Chondrocyte (in vitro differentiated cells): ENCODE measurements around the gene RBM4. TPM values are rescaled to one million over a fixed set of nuclear protein-coding genes. Genes with fewer than 3 reads are reported as not detected.
A peak's percentile ranks its signal among the peaks of the same experiment; 100 is the strongest.

ENCODE experiments used
- DNase-seq: peaks from one replicate; pipeline ENCODE4 v3.0.0; 2021; ENCODE audit warnings: mixed read lengths, low spot score
- H3K27ac Mint-ChIP-seq: one replicate; pipeline ENCODE4 v1.8.0; 2021; ENCODE audit warnings: mild to moderate bottlenecking, moderate library complexity, mixed read lengths; ENCODE audit not compliant: unreplicated experiment
- H3K27me3 Mint-ChIP-seq: 2 replicates; pipeline ENCODE4 v1.8.0; 2021; ENCODE audit warnings: low read depth, mixed read lengths
- H3K36me3 Mint-ChIP-seq: 2 replicates; pipeline ENCODE4 v1.8.0; 2021; ENCODE audit warnings: low read depth, mixed read lengths
- H3K4me1 Mint-ChIP-seq: 2 replicates; pipeline ENCODE4 v1.8.0; 2021; ENCODE audit warnings: low read depth, mild to moderate bottlenecking, mixed read lengths
- H3K4me3 Mint-ChIP-seq: one replicate; pipeline ENCODE4 v1.8.0; 2021; ENCODE audit warnings: mild to moderate bottlenecking, moderate library complexity, mixed read lengths; ENCODE audit not compliant: unreplicated experiment
- H3K9me3 Mint-ChIP-seq: 2 replicates; pipeline ENCODE4 v1.8.0; 2021; ENCODE audit warnings: low read depth, mixed read lengths
- CTCF ChIP-seq: fragments of 200-600 bp; sonication (generic); IDR thresholded peaks from 2 replicates; pipeline ENCODE4 v1.5.0; 2021; ENCODE audit warnings: antibody characterized with exemption, mild to moderate bottlenecking, moderate library complexity
- total RNA-seq: library from RNA; stranded (reverse); gene quantifications from 3 replicates; pipeline ENCODE4 v1.2.1, GENCODE V29; 2021

Gene RBM4
- total RNA-seq, 1 donor from 2014 or later: 109 TPM

GRCh38 chr11:66619080-66619554 is 19.4 kb upstream of the RBM4 start:
- Mint-ChIP-seq H3K36me3 (peaks cover 11% of the 10 kb centered on the region), H3K4me3 (peak overlapping the region; percentile 96), H3K27me3 (no peaks in the 10 kb centered on the region), H3K4me1 (peaks cover 60% of the 10 kb centered on the region), H3K27ac (peak overlapping the region; percentile 100), H3K9me3 (no peaks in the 10 kb centered on the region)
- no peak for TF ChIP-seq CTCF
- no peak for DNase-seq

- Mint-ChIP-seq H3K4me1 (peaks cover 38% of the 10 kb centered on the region), H3K4me3 (no peak overlapping the region), H3K9me3 (no peaks in the 10 kb centered on the region), H3K27ac (no peak overlapping the region), H3K27me3 (no peaks in the 10 kb centered on the region), H3K36me3 (peaks cover 32% of the 10 kb centered on the region)
- no peak for TF ChIP-seq CTCF
- no peak for DNase-seq
These were observed 14.1 kb upstream of the RBM4 start for GRCh38 chr11:66624450-66624849.

- H3K27me3 Mint-ChIP-seq: no peaks in the 10 kb centered on the region
- H3K27ac Mint-ChIP-seq: no peak overlapping the region
- peaks cover 32% of the 10 kb centered on the region for H3K4me1 Mint-ChIP-seq
- peak; percentile 92 for DNase-seq
- no peaks in the 10 kb centered on the region for H3K9me3 Mint-ChIP-seq
- H3K4me3 Mint-ChIP-seq: no peak overlapping the region
- peaks cover 35% of the 10 kb centered on the region for H3K36me3 Mint-ChIP-seq
- no peak for TF ChIP-seq CTCF
These were observed 13.3 kb upstream of the RBM4 start for GRCh38 chr11:66625041-66625751.

- Mint-ChIP-seq H3K9me3 (no peaks in the 10 kb centered on the region), H3K27ac (no peak overlapping the region), H3K36me3 (peaks cover 35% of the 10 kb centered on the region), H3K4me1 (peaks cover 28% of the 10 kb centered on the region), H3K27me3 (no peaks in the 10 kb centered on the region), H3K4me3 (no peak overlapping the region)
- DNase-seq: no peak
- no peak for TF ChIP-seq CTCF
These were observed 12.8 kb upstream of the RBM4 start for GRCh38 chr11:66625752-66626149.

GRCh38 chr11:66626382-66626781 is 12.1 kb upstream of the RBM4 start:
- H3K36me3 Mint-ChIP-seq: peaks cover 35% of the 10 kb centered on the region

More at GRCh38 chr11:66626382-66626781, 12.1 kb upstream of the RBM4 start:
- Mint-ChIP-seq H3K27me3 (no peaks in the 10 kb centered on the region), H3K27ac (peak overlapping the region; percentile 17), H3K4me3 (no peak overlapping the region), H3K4me1 (peaks cover 24% of the 10 kb centered on the region), H3K9me3 (no peaks in the 10 kb centered on the region)
- DNase-seq: no peak
- no peak for TF ChIP-seq CTCF
